Thyroid gland (tissue), 4 donors: ENCODE measurements around the gene TATDN3. TPM values are rescaled to one million over a fixed set of nuclear protein-coding genes. Genes with fewer than 3 reads are reported as not detected.
"Not testable (repeated sequence)": the region's sequence is repeated elsewhere in the genome, so short reads cannot be mapped to it uniquely, and the experiment has no call there.

ENCODE experiments used
- DNase-seq, 2 donors: peaks; one replicate each; pipeline ENCODE4 v3.0.0-alpha.2; 2019
- H3K27ac ChIP-seq, 3 donors: fragments of 200-600 bp; sonication (generic); 1 replicate in 2 of 3; 2 replicates in 1 of 3; pipeline ENCODE4 v1.5.1; 2016 to 2019; ENCODE audit warnings: mild to moderate bottlenecking in 1 of 3, moderate library complexity in 1 of 3
- H3K27me3 ChIP-seq: fragments of 200-600 bp; sonication (generic); one replicate; pipeline ENCODE4 v1.5.1; 2019
- H3K36me3 ChIP-seq, 2 donors: fragments of 200-600 bp; sonication (generic); one replicate each; pipeline ENCODE4 v1.5.1; 2016 to 2019
- H3K4me1 ChIP-seq, 2 donors: fragments of 200-600 bp; sonication (generic); one replicate each; pipeline ENCODE4 v1.5.1; 2017 to 2019
- H3K4me3 ChIP-seq, 3 donors: fragments of 200-600 bp; sonication (generic); replicated peaks in 1 of 3; 1 replicate in 2 of 3; 2 replicates in 1 of 3; pipeline ENCODE4 v1.5.1; 2016; ENCODE audit warnings: mild to moderate bottlenecking in 1 of 3
- H3K9me3 ChIP-seq: fragments of 200-600 bp; sonication (generic); one replicate; pipeline ENCODE4 v1.5.1; 2017
- CTCF ChIP-seq, 6 experiments: fragments of 200-600 bp in 3 of 6; fragments of 450-650 bp in 3 of 6; sonication (generic) in 3 of 6; IDR thresholded peaks; one replicate each; pipeline ENCODE4 v1.5.1; 2016 to 2019; ENCODE audit warnings: antibody characterized with exemption in 6 of 6, mild to moderate bottlenecking in 2 of 6, inconsistent platforms in 1 of 6, moderate library complexity in 1 of 6
- POLR2A ChIP-seq, 2 donors: fragments of 450-650 bp; IDR thresholded peaks; one replicate each; pipeline ENCODE4 v1.6.1; 2017; ENCODE audit warnings: antibody characterized with exemption in 2 of 2, mild to moderate bottlenecking in 2 of 2, moderate library complexity in 1 of 2
- WGBS, 2 donors: methylation state at CpG; one replicate each; pipeline ENCODE4 v1.1.5; 2017; 5-methylcytosine and 5-hydroxymethylcytosine counted together
- intact Hi-C: fragments of 100-400 bp; cut with DNase I; formaldehyde crosslinking; loops from one replicate; pipeline ENCODE4 v1.15.1; 2023
- total RNA-seq, 4 donors: library from RNA; depleted of rRNA; stranded (reverse); fragments of >200 nt; gene quantifications; one replicate each; pipeline ENCODE4 v1.2.3, GENCODE V29; 2016

The TATDN3 gene
- total RNA-seq, 4 donors from 2014 or later, result 12.1 to 20.2 (median 18.6) TPM

GRCh38 chr1:212777151-212777550, 14.5 kb upstream of the TATDN3 start:
- H3K9me3 ChIP-seq, result no peaks in the 10 kb centered on the region
- intact Hi-C loops, result no loop called here
- peak; percentile 10 to 20 for DNase-seq
- WGBS, 2 donors, result 94% methylated on average over 3 of the region's 3 CpGs
- no peak overlapping the region for H3K4me3 ChIP-seq
- H3K27me3 ChIP-seq, result no peaks in the 10 kb centered on the region
- no peak for TF ChIP-seq CTCF (IDR thresholded peaks at IDR 0.05)
- TF ChIP-seq POLR2A (IDR thresholded peaks at IDR 0.05), result no peak
- peaks cover 0 to 2% of the 10 kb centered on the region in 2 donors for H3K36me3 ChIP-seq
- H3K4me1 ChIP-seq, result no peaks in the 10 kb centered on the region
- H3K27ac ChIP-seq, result no peak overlapping the region

- DNase-seq, H3K27ac ChIP-seq, H3K4me1 ChIP-seq, H3K4me3 ChIP-seq, H3K9me3 ChIP-seq, H3K27me3 ChIP-seq, H3K36me3 ChIP-seq, intact Hi-C loops: not testable (repeated sequence)
- WGBS, 2 donors, result no CpG with 5 or more reads among the region's 32 CpGs
Observed at GRCh38 chr1:212779086-212779485, 12.6 kb upstream of the TATDN3 start.

GRCh38 chr1:212780759-212781158, 10.9 kb upstream of the TATDN3 start:
- TF ChIP-seq POLR2A (IDR thresholded peaks at IDR 0.05), result no peak
- no peak for TF ChIP-seq CTCF (IDR thresholded peaks at IDR 0.05)
- DNase-seq, result no peak
- H3K9me3 ChIP-seq, result no peaks in the 10 kb centered on the region
- H3K36me3 ChIP-seq, result peaks cover 0 to 10% of the 10 kb centered on the region in 2 donors
- H3K4me1 ChIP-seq, result no peaks in the 10 kb centered on the region
- no peaks in the 10 kb centered on the region for H3K27me3 ChIP-seq
- H3K4me3 ChIP-seq, result no peak overlapping the region
- intact Hi-C loops, result loop anchor here (10.0 kb wide), 1 partner anchor 116 kb away; no protein-coding TSS in a partner anchor
- WGBS, 2 donors, result 90 to 91% methylated on average over 3 of the region's 3 CpGs
- H3K27ac ChIP-seq, result no peak overlapping the region

- Histone ChIP-seq H3K4me3 (no peak overlapping the region), H3K27me3 (no peaks in the 10 kb centered on the region), H3K27ac (no peak overlapping the region), H3K36me3 (peaks cover 0 to 10% of the 10 kb centered on the region in 2 donors), H3K9me3 (no peaks in the 10 kb centered on the region), H3K4me1 (no peaks in the 10 kb centered on the region)
- WGBS, 2 donors, result 95 to 96% methylated on average over 2 of the region's 2 CpGs
- intact Hi-C loops, result loop anchor here (10.0 kb wide), 1 partner anchor 116 kb away; no protein-coding TSS in a partner anchor
- TF ChIP-seq POLR2A (IDR thresholded peaks at IDR 0.05) (no peak), CTCF (IDR thresholded peaks at IDR 0.05) (no peak)
- no peak for DNase-seq
Observed at GRCh38 chr1:212781225-212781624, 10.5 kb upstream of the TATDN3 start.

GRCh38 chr1:212782422-212783154, 9.1 kb upstream of the TATDN3 start:
- H3K36me3 ChIP-seq, result peaks cover 0 to 10% of the 10 kb centered on the region in 2 donors
- no peak overlapping the region for H3K27ac ChIP-seq
- no peak for TF ChIP-seq POLR2A (IDR thresholded peaks at IDR 0.05)
- peak in 5 of 6 experiments; percentile 16 to 60 (median 42) for TF ChIP-seq CTCF (IDR thresholded peaks at IDR 0.05)
- WGBS, 2 donors, result 87 to 92% methylated on average over 3 of the region's 3 CpGs
- no peaks in the 10 kb centered on the region for H3K4me1 ChIP-seq
- no peaks in the 10 kb centered on the region for H3K9me3 ChIP-seq
- DNase-seq, result no peak
- no peak overlapping the region for H3K4me3 ChIP-seq
- no peaks in the 10 kb centered on the region for H3K27me3 ChIP-seq
- intact Hi-C loops, result loop anchor here (10.0 kb wide), 1 partner anchor 118 kb away; no protein-coding TSS in a partner anchor
